GM12864 (cell line): ENCODE results near the gene BCR.

ENCODE experiments used
- DNase-seq: peaks from one replicate; pipeline ENCODE4 v3.0.0-alpha.2; 2011; ENCODE audit warnings: low read depth
- H3K4me3 ChIP-seq: 2 replicates; pipeline ENCODE4 v1.5.1; 2011; ENCODE audit warnings: mild to moderate bottlenecking, low read depth, low read length, control low read depth
- TF ChIP-seq, protein P1 (sequence below): IDR thresholded peaks from 2 replicates; pipeline ENCODE4 v1.5.1; 2011; ENCODE audit warnings: low read depth, mild to moderate bottlenecking, moderate library complexity, low read length, control low read depth, inconsistent platforms; ENCODE audit errors: missing control alignments

BCR gene

DNA sequence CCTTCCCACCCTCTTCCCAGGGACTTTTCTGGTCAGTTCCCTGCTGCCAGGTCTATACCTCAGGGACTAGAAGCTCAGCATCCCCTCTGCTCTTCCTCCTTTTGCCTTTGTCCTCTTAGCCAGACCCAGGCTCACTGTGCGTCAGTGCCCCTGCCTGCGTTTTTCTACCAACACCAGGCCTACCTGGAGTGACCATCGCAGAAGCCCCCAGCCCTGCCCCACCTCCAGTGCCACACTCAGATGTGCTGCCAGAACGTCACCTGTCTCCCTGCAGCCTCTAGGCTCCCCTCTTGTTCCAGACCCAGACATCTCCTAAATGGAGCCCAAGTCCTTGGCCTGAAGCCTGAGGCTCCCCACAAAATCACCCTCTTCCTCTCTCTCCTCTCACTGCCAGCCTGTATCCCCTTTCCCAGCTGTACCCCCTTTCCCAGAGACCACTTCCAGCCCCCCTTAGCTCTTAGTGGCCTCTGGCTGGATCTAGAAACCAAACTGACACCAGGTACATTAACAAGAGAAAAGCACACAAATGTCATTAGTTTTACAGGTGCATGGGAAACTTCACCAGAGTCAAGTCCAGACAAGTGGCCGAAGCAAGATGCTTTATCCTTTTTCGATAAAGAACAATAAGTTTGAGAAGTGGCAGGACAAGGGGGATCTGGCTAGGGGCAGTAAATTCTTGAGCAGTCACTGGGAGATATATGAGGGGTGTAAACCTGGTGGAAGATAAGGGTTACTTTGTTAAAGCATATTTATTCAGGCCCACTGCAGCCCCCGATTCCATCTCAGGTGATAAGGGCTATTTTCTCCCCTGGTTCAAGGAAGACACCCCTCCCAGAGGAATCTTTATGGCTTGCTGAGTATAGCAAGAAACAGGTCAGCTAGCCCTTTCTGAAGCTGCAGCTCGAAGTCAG, 61.5 kb downstream of the BCR start:
- DNase-seq, result no peak
- TF ChIP-seq, protein P1, sequence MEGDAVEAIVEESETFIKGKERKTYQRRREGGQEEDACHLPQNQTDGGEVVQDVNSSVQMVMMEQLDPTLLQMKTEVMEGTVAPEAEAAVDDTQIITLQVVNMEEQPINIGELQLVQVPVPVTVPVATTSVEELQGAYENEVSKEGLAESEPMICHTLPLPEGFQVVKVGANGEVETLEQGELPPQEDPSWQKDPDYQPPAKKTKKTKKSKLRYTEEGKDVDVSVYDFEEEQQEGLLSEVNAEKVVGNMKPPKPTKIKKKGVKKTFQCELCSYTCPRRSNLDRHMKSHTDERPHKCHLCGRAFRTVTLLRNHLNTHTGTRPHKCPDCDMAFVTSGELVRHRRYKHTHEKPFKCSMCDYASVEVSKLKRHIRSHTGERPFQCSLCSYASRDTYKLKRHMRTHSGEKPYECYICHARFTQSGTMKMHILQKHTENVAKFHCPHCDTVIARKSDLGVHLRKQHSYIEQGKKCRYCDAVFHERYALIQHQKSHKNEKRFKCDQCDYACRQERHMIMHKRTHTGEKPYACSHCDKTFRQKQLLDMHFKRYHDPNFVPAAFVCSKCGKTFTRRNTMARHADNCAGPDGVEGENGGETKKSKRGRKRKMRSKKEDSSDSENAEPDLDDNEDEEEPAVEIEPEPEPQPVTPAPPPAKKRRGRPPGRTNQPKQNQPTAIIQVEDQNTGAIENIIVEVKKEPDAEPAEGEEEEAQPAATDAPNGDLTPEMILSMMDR, result no peak
- H3K4me3 ChIP-seq, result no peak overlapping the region

DNA sequence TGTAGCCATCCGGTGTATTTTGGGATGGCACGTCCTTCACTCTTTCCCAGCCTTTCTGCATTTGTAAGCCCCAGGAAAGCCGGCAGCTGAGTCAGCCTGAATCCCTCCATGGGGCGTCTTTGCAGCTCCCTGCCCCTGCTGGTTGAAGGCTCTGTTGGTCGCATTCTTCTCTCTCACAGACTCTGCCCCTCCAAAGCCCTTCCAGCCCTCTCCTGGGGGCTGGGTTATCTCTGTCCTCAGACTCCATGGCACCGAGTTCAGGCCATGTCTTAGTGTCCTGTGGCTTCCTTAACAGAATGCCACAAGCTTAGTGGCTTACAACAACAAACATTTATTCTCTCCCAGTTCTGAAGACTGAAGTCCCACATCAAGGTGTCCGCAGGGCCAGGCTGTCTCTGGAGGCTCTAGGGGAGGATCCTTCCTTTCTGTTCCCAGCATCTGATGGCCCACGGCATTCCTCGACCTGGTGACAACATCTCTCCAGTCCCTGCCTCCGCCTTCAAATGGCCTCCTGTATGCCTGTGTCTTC, 62.2 kb downstream of the BCR start:
- DNase-seq, result no peak
- H3K4me3 ChIP-seq, result no peak overlapping the region
- TF ChIP-seq, protein P1, result no peak

DNA sequence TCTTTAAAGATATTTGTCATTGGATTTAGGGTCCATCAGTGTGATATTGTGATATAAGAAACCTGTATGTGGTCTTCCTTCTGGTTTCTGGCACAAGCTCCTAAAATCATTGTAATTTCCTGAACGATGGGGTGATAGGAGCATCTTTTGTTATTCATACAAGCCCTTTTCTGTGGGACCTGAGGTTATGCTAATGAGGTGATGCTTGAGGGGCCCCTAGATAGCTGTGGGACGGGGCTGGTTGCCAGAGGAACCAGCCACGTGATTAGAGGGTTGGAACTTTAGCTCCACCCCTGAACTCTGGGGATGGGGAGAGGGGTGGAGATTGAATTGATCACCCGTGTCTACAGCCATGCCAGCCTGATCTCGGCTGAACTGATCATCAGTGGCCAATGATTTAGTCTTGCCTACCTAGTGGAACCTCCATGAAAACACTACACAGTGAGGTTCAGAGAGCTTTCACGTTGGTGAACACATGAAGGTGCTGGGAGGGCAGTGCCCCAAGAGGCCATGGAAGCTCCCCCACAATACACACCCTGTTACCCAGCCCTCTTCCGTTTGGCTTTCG, 62.8 kb downstream of the BCR start:
- no peak for DNase-seq
- TF ChIP-seq, protein P1, result no peak
- no peak overlapping the region for H3K4me3 ChIP-seq

DNA sequence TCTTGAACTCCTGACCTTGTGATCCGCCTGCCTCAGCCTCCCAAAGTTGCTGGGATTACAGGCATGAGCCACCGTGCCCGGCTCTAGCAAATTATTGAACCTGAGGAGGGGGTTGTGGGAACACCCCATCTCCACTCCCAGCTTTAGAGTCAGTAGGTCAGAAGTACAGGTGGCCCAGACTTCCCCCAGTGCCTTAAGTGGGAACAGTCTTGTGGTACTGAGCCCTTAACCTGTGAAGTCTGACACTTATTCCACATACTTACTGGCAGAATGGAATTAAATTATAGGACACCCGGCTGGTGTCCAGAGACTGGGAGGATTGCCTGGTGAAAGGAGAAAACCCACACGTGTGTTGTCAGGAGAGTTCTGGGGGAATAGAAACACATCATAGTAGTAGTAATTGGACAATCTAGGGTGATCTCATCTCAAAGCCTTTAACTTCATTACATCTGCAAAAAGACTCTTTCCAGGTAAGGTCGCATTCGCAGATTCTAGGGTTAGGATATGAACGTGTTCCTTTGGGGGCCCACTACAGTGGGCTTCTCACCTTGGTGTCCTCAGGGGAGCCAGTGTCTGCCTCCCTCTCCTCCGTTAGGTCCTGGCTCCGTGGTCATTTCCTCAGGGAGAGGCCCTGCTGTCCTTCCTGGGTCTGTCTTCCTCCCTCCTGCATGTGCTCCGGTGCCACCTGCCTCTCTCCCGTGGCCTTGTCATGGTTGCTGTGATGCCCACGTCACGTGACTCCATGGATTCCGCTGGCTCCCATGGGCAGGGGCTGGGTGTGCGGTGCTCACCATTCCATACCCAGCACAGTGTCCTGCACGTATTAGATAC, 63.8 kb downstream of the BCR start:
- TF ChIP-seq, protein P1, result no peak
- DNase-seq, result no peak
- no peak overlapping the region for H3K4me3 ChIP-seq

DNA sequence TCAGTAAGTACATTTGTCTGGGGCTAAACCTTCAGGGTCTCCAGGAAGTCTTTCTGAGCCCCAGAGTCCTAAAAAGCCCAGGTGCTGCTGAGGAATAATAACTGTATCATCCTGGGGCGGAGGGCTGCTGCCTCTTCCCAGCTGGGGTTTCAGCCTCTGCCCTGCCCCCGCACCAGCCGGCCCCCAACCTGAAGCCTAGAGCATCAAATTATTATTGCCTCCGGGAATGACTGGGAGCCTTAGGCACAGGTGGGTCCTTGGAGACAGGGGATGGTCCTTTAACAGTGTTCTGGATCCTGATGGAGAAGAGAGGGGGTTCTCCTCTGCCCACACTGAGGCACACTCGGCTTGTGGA, 64.4 kb downstream of the BCR start:
- H3K4me3 ChIP-seq, result no peak overlapping the region
- DNase-seq, result no peak
- TF ChIP-seq, protein P1, result no peak

DNA sequence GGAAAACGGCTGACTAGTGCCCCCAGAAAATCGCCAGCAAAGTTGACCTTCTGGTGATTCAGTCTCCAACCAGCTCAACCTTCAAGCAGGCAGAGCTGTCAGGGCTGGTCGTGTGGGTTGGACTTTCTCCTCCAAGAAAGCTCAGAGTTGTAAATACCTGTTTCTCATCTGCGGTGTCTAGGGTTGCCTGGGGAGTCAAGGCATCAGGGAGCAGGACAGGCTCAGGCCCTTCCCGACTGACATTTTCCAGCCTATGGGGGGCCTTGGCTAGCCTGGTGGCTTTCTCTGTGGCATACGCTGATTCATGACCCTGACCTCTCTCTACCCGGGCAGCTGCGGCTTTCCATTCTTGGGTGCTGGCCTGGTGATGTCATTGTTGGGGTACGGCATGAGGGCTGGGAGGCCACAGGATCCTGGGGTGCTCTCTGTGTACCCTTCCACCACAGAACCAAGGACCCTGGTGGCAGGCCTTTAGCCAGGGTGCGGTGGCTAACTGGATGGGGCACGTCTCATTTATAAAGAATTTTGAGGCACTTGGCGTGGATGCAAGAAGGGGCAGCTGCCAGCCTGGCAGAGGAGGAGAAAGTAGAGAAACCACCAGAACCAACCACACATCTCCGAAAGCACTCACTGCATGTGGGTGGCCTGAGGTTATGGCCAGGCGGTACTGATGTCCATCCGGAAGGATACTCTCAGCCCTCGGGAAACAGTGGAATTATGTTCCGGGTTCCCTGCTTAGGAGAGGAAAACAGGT, 64.9 kb downstream of the BCR start:
- H3K4me3 ChIP-seq, result no peak overlapping the region
- TF ChIP-seq, protein P1, result no peak
- DNase-seq, result no peak
